Transverse colon (tissue), 4 donors: ENCODE results near the gene GLRX. TPM values are rescaled to one million over a fixed set of nuclear protein-coding genes. Genes with fewer than 3 reads are reported as not detected.
"Not testable (repeated sequence)": the region's sequence is repeated elsewhere in the genome, so short reads cannot be mapped to it uniquely, and the experiment has no call there.

Source experiments
- DNase-seq: peaks from one replicate; pipeline ENCODE4 v3.0.0-alpha.2; 2019
- H3K27ac ChIP-seq, 4 donors: fragments of 200-600 bp; sonication (generic); 2 replicates each; pipeline ENCODE4 v1.5.1; 2016 to 2018; ENCODE audit warnings: inconsistent platforms in 4 of 4
- H3K27me3 ChIP-seq: fragments of 200-600 bp; sonication (generic); 2 replicates; pipeline ENCODE4 v1.5.1; 2017; ENCODE audit warnings: inconsistent platforms
- H3K36me3 ChIP-seq, 4 donors: fragments of 200-600 bp; sonication (generic); 2 replicates each; pipeline ENCODE4 v1.5.1; 2017 to 2019; ENCODE audit warnings: inconsistent platforms in 4 of 4
- H3K4me1 ChIP-seq, 4 donors: fragments of 200-600 bp; sonication (generic); 2 replicates each; pipeline ENCODE4 v1.5.1; 2017 to 2020; ENCODE audit warnings: inconsistent platforms in 4 of 4
- H3K4me3 ChIP-seq, 4 donors: fragments of 200-600 bp; sonication (generic); 1 replicate in 1 of 4; 2 replicates in 3 of 4; pipeline versions ENCODE4 v1.5.1 to v1.6.1; 2017 to 2019; ENCODE audit warnings: inconsistent platforms in 4 of 4
- H3K9me3 ChIP-seq, 2 donors: fragments of 200-600 bp; sonication (generic); 2 replicates each; pipeline ENCODE4 v1.5.1; 2017 to 2019; ENCODE audit warnings: inconsistent platforms in 2 of 2
- EP300 ChIP-seq: sonication (generic); formaldehyde crosslinking; IDR thresholded peaks from one replicate; pipeline ENCODE4 v1.6.1; 2017; ENCODE audit warnings: antibody characterized with exemption, low read depth
- POLR2A ChIP-seq: fragments of 450-650 bp; IDR thresholded peaks from one replicate; pipeline ENCODE4 v1.6.1; 2016; ENCODE audit warnings: antibody characterized with exemption, mild to moderate bottlenecking, moderate library complexity
- POLR2AphosphoS5 ChIP-seq, 3 donors: sonication (generic); formaldehyde crosslinking; IDR thresholded peaks; one replicate each; pipeline ENCODE4 v1.6.1; 2016; ENCODE audit warnings: antibody characterized with exemption in 3 of 3
- WGBS, 2 donors: methylation state at CpG; one replicate each; pipeline ENCODE4 v1.1.5; 2018; ENCODE audit warnings: low coverage in 1 of 2; 5-methylcytosine and 5-hydroxymethylcytosine counted together
- in situ Hi-C, 4 donors: fragments of 200-750 bp; cut with MboI; loops; one replicate each; pipeline versions ENCODE4 v1.15.0 to v1.15.1; 2017; ENCODE audit warnings: low sequenced_read_pairs in 3 of 4, low pct_ligation_motif_present in 1 of 4, low pct_unique_long_range_greater_than_20kb in 1 of 4
- intact Hi-C: fragments of 100-400 bp; cut with DNase I; formaldehyde crosslinking; loops from one replicate; pipeline ENCODE4 v1.15.1; 2023; ENCODE audit warnings: low total_unique reads
- total RNA-seq, 4 donors: library from RNA; depleted of rRNA; stranded (reverse); fragments of >200 nt; gene quantifications; one replicate each; pipeline ENCODE4 v1.1.0, GENCODE V29; 2016
- TF ChIP-seq, protein P1 (sequence below), 5 experiments: fragments of 200-600 bp in 3 of 5; fragments of 450-650 bp in 2 of 5; sonication (generic) in 3 of 5; IDR thresholded peaks; 1 replicate in 2 of 5; 2 replicates in 3 of 5; pipeline ENCODE4 v1.5.1; 2016 to 2017; ENCODE audit warnings: antibody characterized with exemption in 5 of 5, inconsistent platforms in 3 of 5, mild to moderate bottlenecking in 2 of 5, moderate library complexity in 1 of 5

Gene GLRX
- 100 to 1,000 TPM in 1 of 4 donors, 10 to 100 TPM in 3; 50.5 to 112 (median 64.4) TPM for total RNA-seq

- TF ChIP-seq EP300 (no peak), POLR2AphosphoS5 (IDR thresholded peaks at IDR 0.05) (peak; percentile 88 to 93 (median 89)), POLR2A (peak; percentile 86)
- TF ChIP-seq, protein P1, sequence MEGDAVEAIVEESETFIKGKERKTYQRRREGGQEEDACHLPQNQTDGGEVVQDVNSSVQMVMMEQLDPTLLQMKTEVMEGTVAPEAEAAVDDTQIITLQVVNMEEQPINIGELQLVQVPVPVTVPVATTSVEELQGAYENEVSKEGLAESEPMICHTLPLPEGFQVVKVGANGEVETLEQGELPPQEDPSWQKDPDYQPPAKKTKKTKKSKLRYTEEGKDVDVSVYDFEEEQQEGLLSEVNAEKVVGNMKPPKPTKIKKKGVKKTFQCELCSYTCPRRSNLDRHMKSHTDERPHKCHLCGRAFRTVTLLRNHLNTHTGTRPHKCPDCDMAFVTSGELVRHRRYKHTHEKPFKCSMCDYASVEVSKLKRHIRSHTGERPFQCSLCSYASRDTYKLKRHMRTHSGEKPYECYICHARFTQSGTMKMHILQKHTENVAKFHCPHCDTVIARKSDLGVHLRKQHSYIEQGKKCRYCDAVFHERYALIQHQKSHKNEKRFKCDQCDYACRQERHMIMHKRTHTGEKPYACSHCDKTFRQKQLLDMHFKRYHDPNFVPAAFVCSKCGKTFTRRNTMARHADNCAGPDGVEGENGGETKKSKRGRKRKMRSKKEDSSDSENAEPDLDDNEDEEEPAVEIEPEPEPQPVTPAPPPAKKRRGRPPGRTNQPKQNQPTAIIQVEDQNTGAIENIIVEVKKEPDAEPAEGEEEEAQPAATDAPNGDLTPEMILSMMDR (IDR thresholded peaks at IDR 0.05) = no peak
- intact Hi-C loops = no loop called here
- Histone ChIP-seq H3K9me3 (no peaks in the 10 kb centered on the region), H3K27me3 (no peaks in the 10 kb centered on the region), H3K4me3 (peak within 1 kb of the TSS; percentile 59 to 70 (median 60)), H3K4me1 (peaks cover 20 to 80% (median 61%) of the 10 kb centered on the region in 4 donors), H3K36me3 (no peaks in the 10 kb centered on the region), H3K27ac (peak within 1 kb of the TSS; percentile 92 to 94 (median 93))
- 0% methylated on average over 8 of the region's 8 CpGs; no CpG with 5 or more reads in 1 of the 2 donors for WGBS, 2 donors
- DNase-seq = peak; percentile 86
- in situ Hi-C loops = no loop called here
Observed at GRCh38 chr5:95822542-95823181, at the start of gene GLRX. Gene GLRX (minus strand): TSS chr5:95822726. CDS start chr5:95822662, 64 bp downstream.

GRCh38 chr5:95871146-95871806, 48.8 kb upstream of the GLRX start:
- Histone ChIP-seq H3K27ac (peak overlapping the region in 2 of 4 donors; percentile 12 to 45), H3K4me3 (no peak overlapping the region), H3K36me3 (no peaks in the 10 kb centered on the region), H3K27me3 (no peaks in the 10 kb centered on the region), H3K9me3 (no peaks in the 10 kb centered on the region), H3K4me1 (peaks cover 0 to 19% (median 8%) of the 10 kb centered on the region in 4 donors)
- in situ Hi-C loops = loop anchor here in 2 of 4 donors (25.0 kb wide), 3 partner anchors 91 to 716 kb away; partner anchors contain the start of gene ELL2 (in 2 of the 2)
- TF ChIP-seq, protein P1 (IDR thresholded peaks at IDR 0.05) = no peak
- TF ChIP-seq POLR2AphosphoS5 (IDR thresholded peaks at IDR 0.05) = no peak
- no peak for TF ChIP-seq EP300
- TF ChIP-seq POLR2A = no peak
- WGBS, 2 donors = 97 to 98% methylated on average over 5 to 9 of the region's 9 CpGs
- intact Hi-C loops = no loop called here
- no peak for DNase-seq

DNA sequence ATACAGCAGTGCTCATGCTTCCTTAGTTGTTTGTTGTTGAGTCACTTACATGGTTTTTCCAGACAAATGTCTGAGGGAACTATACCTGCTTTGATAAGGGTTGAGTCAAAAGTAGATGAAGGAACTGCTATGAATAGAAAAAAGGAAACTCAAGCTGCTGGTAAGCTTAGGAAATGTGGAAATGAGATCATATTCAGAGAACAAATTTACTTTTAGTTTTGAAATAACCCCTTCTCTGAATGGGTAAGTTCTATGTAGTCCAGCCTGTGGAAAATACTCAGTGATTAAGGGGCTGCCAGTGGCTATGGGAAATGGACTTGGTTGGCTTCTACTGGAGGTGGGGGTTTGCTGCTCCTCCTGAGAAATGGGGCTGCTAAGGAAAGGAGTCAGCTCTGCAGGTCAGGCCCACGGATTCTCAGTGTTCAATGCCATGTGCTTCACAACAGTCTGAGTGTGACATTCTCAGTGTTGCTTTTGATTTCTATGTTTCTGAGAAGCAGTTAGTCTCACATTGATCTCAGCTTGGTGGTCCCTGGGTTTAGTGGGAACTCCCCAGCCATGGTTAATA, 47.7 kb upstream of the GLRX start:
- H3K27me3 ChIP-seq = no peaks in the 10 kb centered on the region
- H3K36me3 ChIP-seq = no peaks in the 10 kb centered on the region
- no peak for DNase-seq
- intact Hi-C loops (no loop called here), in situ Hi-C loops (loop anchor here in 2 of 4 donors (25.0 kb wide), 3 partner anchors 92 to 717 kb away; partner anchors contain the start of gene ELL2 (in 2 of the 2))
- WGBS, 2 donors = 52% methylated on average over 1 of the region's 1 CpG; no CpG with 5 or more reads in 1 of the 2 donors
- peak overlapping the region in 3 of 4 donors; percentile 12 to 45 (median 40) for H3K27ac ChIP-seq
- peaks cover 0 to 30% (median 9%) of the 10 kb centered on the region in 4 donors for H3K4me1 ChIP-seq
- H3K9me3 ChIP-seq = no peaks in the 10 kb centered on the region
- H3K4me3 ChIP-seq = no peak overlapping the region
- TF ChIP-seq, protein P1 (IDR thresholded peaks at IDR 0.05) = no peak
- no peak for TF ChIP-seq POLR2AphosphoS5 (IDR thresholded peaks at IDR 0.05)
- no peak for TF ChIP-seq POLR2A

DNA sequence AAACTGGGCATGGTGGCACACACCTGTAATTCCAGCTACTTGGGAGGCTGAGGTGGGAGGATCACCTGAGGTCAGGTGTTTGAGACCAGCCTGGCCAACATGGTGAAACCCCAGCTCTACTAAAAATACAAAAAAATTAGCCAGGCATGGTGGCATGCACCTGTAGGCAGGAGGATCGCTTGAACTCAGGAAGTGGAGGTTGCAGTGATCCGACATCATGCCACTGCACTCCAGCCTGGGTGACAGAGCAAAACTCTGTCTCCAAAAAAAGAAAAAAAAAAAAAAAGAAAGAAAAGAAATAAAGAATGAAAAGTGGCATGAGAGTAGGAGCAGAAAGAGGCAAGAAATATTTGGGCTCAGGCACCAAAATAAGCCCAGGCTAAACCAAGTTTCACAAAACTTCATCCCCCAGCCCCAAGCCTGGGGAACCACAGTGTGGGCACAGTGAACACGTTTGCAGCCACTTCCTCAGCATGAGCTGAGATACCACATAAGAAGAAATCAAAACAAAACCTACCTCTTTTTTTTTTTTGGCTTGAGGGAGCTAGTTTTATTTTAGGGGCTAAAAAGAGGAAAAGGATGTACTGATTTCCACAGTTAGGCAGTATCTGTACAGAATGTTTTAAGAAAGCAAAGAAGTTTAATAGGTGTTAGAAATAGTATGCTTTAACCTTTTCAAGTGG, 46.8 kb upstream of the GLRX start:
- not testable (repeated sequence) for H3K9me3 ChIP-seq, H3K36me3 ChIP-seq, H3K27me3 ChIP-seq, H3K4me3 ChIP-seq
- intact Hi-C loops = loop anchor here (10.0 kb wide), 1 partner anchor 725 kb away; no protein-coding TSS in a partner anchor
- in situ Hi-C loops = loop anchor here (10.0 to 25.0 kb wide), 5 partner anchors 93 to 735 kb away; partner anchors contain the start of gene ELL2 (in 2 of the 4)
- WGBS, 2 donors = 69 to 70% methylated on average over 3 of the region's 3 CpGs
- Histone ChIP-seq H3K27ac (peak overlapping the region in 2 of 4 donors; percentile 40 to 45), H3K4me1 (peaks cover 0 to 37% (median 13%) of the 10 kb centered on the region in 4 donors)
- peak; percentile 33 for DNase-seq
